HG03135 (cell line): ENCODE data around the gene TRPM3.

Experiments
- ATAC-seq: cut with Tn5 transposase; IDR thresholded peaks from one replicate; pipeline ENCODE4 v1.9.1; 2021; ENCODE audit warnings: mild to moderate bottlenecking, moderate library complexity; ENCODE audit not compliant: unreplicated experiment

Gene TRPM3

DNA sequence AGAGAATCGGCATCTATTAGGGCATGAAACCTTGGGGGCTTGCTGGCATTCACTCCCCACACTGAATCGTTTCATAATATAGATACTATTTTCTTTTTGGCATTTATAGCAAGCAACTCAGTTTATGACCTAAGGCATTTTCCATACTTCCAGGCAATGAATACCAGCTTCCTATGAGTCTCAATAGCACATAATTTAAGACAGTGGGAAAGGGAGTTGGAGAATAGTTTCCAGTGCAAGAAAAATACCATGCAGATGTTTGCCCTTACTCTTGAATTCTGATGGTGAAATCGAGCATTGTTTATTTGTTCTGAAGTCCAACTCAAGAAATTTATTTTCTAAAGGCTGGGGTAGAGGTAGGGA is 531.1 kb downstream of the TRPM3 start:
- no peak for ATAC-seq

DNA sequence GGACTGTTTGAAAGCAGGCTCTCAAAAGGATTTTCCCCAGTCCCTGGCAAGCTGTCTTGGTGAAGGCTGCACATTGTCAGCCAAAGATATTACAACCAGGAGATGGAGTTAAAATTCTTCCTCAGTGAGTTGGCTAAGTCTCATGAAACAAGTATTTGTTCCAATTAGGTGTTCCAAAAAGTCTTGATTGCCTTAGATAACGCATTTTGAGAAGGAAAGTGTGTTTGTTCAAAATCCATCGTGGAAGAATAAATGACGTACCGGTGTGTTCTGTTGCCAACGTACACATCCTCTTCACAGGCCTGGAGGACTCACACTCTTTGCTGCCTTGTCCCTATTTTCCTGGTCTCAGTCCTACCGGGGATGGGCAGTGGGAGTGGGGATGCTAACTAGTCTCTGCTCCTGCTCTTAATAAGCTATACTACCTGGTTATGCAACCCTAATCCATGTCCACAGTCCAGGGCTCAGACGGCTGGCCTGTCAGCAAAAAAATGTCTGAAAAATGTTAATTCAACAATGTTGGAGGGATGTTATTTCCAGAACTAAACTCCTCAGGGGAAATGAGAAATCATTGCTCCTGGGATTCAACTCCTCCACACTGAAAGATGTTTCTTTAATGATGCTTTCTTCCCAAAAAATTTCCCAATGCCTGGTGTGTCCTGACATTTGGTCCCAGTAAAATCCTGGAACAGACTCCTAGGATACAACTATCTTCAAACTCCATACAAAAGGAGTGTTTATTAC is 531.7 kb downstream of the TRPM3 start:
- no peak for ATAC-seq

DNA sequence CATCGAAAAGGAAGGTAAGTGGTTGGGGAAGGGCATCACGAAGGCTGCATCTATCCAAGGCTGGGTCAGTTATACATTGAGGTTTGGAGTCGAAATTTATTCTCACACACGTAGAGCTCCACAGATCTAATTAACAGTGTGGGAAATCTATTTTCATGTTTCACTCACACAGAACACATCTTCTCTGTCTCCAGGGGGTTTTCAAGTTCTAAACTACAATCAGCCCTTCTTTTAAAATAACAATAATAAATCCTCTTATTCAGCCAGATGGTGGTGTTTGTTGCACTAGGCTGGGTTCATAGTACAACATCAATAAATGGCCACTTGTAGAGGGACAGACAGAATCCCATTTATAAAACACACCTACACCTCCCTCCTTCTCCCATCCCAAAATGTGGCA is 532.4 kb downstream of the TRPM3 start:
- ATAC-seq: no peak

DNA sequence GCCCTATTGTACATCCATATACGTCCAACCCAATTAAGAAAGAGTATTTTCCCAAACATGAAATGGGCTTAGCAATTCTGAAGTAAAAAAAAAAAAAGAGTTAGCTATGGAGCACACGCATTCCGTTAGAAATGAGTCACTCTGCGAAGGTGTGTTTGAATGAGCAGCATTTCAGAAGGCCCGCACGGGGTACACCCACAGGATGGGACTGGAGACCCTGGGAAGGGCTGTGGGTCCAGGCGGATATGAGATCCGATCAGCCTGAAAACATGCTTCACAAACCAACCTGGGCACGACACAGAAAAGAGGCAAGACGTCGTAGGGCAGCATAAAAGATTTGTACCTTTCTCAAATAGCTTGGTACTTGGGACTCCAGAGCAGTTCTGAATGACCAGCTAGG is 533.0 kb downstream of the TRPM3 start:
- ATAC-seq: no peak

DNA sequence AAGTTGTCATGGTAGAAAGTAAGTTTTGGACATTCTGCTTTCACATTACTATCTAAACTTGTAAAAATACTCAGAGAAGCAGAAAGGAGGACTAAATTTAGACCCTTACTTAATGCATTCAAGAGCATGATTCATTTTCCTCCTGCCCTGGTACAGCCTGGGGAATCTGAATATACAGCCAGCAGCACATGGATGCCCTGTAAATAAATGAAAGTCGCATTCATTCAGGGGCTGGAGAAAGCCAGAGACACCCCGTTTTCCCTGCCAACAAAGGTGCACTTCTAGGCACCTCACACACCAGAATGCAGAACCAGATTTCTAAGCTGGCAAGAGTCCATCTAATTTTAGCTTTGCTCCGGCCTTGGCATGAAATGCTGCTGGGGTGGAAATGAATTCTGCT is 534.2 kb downstream of the TRPM3 start:
- ATAC-seq: no peak

DNA sequence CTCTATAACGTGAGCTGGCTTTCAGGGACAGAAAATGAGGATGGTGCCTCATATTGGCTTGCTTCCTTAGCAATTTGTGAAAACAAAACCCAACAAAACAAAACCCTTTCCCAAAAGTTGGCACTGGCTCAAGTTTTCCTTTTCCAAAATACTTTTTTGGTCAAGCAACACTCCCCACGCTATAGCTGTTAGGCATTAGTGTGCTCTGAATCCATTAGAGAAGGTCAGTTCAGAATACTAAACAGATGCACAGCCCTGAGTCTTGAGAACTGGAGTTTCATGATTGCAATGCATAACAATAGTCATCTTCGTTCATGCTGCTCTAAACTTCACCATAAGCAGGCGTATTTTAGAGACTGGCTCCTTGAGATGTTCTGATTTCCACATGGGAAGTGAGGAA is 534.9 kb downstream of the TRPM3 start:
- ATAC-seq: no peak

DNA sequence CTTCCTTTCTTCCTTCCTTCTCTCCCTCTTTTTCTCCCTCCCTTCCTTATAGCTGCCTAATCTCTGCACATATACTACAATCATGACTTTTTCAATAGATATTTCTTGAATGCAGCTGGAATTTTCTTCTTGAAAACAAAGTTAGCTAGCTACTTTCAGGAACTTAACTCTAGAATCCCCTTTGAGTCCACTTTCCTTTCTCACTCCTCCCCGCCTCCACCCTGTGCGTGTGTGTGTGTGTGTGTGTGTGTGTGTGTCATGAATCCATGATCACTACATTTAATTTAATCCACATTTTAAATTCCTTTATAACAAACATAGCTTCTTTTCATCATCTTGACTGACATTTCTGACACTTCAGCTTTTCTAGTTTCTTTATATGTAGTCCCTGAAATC is 539.5 kb downstream of the TRPM3 start:
- no peak for ATAC-seq

DNA sequence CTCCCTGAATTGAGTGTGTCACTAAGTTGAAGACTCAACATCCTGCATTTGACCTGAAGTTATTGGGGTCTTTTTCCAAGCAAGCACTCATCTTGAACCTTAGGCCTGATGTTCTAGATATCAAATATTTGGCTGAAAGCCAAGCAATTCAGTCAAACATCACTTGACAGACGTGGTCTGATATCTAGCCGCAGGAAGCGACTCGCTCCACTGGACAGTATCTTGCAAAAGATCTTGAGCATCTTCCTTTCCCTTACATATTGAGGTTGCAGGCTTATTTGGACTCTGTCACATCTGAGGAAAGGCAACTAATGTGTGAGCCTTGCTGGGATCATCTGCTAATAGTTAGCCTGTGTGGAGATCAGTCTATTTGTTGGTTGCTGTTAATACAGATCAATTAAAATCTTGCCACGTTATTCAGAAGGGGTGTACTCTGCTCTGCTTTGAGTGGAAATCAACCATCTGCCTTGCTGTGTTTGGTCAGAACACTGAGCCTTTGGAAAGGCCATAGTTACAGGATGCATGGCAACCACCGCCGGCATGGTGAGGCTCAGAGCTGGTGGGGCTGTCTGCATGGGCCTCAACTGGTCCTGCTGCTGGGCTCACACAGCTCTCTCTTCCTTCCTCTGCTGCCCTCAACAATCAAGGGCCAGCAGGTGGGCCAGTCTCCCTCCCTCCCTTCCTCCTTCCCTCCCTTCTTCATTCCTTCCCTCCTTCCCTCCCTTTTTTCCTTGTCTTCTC is 540.0 kb downstream of the TRPM3 start:
- no peak for ATAC-seq

DNA sequence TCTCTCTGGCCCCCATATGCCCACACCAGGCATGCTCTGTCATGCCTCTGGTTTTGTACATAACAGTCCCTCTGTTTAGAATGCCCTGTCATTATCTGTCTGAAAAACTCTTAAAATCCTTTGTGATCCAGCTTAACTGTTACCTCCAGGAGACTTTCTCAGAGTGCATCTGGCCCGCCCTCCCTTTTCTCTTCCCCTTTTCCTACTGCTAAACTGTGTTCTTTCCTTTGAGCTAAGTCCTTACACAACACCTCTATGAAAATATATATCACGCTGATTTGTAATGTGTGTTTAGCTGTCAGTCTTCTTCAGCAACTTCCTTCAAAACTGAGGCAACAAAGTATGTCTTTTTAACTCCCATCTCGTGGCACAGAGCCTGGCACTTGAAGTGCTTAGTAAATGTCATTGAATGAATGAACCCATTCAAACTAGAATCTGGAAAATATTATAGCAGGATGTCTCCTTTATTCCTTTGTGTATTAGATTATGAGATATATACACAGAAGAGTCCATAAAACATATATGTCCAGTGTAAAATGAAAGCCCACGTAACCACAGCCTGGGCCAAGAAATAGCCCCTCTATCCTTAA is 540.7 kb downstream of the TRPM3 start:
- no peak for ATAC-seq

DNA sequence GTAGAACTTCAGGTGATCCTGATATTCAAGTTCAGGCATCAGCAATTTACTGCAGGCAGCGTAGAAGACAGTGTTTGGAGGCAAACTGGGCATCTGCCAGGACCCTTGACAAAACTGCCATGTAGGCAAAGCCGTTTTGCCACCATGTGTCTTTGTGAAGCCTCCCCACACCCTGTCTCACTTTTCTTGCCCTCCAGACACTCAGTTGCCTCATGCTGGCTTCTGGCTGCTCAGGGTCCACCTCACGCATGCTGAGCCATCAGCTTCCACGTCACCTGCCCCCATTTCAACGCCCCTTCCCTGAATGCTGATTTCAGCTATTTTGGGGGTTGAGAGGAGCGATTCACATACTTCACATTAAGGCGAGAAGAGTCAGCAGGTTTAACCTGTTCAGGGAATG is 541.7 kb downstream of the TRPM3 start:
- no peak for ATAC-seq

DNA sequence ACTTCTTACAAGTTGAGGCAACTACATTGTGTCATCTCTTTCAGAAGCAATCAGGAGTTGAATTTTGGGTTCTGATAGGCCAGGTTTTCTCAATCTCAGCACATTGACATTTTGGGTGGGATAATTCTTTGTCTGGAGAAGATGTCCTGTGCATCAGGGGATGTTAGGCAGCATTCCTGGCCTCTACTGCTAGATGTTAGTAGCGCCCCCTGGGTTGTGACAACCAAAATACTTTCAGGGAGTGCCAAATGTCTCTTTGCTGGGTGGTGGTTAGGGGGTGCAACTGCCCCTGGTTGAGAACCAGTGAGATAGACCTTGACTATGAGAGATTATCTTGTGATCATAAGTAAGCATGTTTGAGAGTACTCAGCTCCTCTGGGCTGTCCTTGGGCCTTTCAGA is 542.7 kb downstream of the TRPM3 start:
- no peak for ATAC-seq

DNA sequence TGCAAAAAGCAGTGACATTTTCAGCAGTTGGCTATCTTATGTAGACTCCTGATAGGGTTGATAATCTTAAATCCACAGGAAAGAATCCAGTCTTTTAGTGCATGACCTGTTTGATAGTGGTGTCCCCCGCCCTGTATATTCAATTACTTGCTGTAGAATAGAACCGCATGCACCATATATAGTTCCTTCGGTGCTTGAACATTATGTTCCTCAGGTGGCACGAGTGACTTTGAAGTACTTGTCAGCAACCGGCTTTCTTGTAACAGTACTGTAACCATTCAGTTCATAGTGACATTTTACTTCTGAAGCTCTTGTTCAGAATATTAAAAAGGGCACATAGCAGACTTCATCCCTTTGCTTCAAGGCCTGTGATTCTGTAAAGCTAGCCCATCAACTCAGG is 543.8 kb downstream of the TRPM3 start:
- no peak for ATAC-seq

DNA sequence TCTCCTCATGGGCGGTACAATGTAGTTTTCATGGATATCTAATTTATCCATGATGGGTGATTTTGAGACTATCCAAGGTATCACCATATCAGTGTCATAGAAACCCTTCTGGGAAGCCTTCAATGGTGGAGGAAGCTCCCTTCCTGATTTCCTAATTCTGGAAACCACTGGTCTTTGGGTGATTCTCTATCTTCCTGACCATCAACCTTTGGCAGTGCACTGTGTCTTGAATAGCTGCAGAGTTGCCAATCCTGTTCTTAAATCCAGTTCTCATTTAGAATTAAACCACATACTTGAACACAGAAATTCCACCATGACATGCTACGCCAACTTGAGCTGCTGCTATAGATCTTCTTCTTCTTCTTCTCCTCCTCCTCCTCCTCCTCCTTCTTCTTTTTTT is 545.3 kb downstream of the TRPM3 start:
- ATAC-seq: no peak

DNA sequence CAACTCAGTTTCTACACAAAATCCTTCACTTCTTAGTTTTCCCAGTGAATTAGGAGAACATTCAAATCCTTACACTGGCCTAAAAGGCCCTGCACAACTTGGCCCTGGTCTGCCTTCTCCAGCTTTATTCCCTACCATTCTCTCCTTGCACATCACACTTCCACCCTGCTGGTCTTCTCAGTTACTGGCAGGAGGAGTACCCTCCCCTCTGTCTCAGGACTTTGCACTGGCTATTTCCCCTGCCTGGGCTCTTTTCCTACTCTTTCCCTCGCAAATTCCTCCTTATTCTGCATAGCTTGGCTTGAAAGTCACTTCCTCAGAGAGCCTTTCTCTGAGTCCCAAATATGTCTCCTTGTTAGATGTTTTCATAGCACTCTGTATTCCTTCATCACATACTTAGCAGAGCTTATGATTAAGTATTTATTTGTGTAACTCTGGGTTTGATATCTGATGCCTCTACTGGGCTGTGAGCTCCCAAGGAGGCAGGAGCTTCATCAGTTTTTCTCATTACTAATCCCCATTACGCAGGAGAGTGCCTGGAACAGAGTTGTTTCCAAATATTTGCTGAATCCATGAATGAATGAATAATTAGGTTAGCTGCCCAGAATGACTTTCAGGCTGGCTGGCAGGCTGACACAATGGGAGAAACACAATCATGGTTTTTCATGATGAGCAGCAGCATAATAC is 547.1 kb downstream of the TRPM3 start:
- no peak for ATAC-seq

DNA sequence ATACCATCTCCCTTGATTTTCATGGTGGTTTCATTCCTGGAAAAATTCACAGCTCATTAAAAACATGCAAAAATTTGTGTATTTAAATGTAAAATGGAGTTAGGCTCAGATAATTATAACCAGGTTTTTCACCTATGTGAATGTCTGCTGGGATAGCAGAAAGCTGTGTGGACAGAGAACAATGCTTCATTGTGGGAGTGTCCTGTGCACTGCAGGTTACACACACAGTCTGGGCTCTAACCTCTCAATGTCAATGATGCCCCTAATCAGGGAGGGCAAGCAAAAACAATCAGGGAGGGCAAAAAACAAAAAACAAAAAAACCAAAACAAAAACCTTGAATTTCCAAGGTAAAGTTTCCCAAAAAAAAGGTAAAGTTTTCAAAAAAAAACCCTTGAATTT is 548.1 kb downstream of the TRPM3 start:
- ATAC-seq: no peak

DNA sequence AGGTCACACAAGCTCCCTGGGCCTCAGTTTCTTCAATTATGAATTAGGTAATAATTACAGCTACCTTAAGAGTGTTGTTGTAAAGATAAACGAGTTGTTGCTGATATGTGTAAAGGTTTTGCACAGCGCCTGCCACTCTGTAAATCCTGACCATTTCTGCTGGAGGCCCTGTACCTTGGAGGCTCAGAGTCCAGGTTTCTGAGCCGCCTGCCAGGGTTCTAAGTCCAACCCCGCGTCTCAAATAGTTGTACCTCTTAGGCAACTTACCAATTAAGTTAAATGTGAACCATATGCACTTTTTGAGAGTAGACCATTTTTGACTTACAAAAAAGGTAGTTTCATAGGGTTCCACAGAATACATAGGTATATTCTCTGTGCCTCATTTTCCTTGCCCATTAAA is 550.2 kb downstream of the TRPM3 start:
- ATAC-seq: no peak

DNA sequence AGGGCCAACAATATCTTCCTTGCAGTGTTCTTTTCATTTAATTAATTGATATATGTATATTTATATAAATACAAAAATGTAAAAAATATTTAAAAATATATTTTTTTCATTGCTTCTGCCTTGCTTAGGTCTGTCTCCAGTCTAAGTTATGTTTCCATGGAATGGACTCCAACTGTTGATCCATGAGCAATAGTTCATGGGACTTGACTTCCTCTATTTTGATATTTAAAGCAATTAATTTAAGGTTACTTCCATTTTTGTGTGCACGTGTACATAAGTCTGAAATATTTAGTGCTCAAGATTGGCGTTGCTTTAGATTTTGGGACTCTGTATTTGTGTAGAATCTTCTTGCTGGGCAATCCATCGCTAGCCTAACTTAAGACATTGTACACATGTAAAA is 551.6 kb downstream of the TRPM3 start:
- no peak for ATAC-seq

DNA sequence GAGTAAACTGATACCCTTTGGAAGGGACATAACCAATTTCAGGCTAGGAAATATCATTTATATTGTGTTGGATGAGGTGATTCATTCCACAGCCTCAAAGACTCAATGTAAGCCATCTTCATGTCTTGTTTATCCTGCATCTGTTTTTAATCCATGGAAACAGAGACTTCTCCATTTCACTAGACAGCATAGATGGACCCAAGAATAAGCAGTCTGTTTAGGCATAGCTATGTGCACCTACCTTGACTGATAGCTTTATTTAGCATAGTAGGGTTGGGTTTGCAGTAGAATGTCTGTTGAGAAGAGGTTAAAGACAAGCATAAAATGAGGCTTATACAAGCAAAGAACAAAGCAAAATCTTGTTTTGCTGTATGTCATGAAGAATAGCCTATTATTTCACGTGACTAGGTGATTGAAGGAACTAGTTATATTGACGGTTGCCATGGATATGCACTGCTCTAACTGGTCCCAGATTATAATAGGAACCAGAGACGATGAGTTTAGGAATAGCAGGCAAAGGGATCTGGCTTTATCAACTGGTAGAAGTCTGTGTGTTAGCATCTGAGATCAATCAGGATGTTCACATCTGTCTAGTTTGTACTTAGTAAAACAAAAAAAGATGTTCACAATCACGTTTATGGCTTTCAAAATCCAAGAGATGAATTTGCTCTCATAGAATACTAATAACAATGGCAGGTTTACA is 552.2 kb downstream of the TRPM3 start:
- ATAC-seq: no peak

DNA sequence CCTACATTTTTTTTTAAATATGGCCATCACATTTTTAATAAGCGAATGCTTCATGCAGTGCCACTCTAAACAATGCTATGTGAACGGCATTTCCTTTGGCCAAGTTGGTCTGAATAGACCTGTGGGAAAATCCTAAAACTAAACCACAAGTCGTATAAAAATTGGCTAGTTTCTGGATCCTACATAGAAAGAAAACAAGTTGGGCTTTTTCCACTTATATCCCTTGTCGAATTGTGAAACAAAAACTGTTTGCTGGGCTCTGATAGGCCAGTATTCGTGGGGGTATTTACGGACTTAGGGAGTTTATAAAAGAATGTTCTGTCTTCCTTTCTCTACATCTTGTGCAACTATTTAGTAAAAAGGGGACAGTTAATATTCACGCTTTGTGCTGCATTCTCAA is 553.9 kb downstream of the TRPM3 start:
- no peak for ATAC-seq

DNA sequence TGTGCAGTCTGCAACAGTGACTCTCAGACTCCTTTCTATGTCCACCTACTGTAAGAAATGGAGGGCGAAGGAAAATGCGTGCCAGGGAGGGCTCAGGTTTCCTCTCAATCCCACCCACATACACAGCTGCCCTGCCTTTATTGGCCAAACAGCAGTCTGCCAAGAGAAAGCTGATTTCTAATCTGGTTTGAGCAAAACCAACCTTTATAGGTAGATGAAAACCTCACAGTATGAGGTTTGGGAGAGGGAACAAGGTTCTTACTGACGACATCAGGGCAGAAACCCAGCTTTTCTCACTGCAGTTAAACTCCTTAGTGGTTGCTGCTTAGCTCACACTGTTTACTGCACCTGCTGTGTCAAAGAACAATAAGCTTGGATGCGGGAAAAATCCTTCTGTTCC is 554.7 kb downstream of the TRPM3 start:
- ATAC-seq: no peak

DNA sequence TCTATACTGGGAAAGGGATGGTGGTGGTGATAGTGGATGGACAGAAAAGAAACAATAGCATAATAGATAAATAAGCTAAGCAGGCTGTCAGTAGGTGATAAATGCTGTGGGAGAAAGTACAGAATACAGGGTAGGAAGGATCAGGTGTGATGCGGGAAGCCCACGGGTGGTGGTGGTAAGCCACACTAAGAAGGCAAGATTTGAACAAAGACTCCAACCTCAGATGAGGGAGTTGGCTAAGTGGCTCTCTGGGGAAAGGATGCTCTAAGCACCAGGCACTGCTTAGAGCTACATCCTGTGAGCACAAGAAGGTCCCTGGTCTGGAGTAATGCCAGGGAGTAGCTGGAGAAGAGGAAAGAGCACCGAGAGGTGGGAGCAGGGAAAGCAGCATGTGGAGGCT is 555.4 kb downstream of the TRPM3 start:
- ATAC-seq: no peak
